Right ventricle myocardium superior (tissue), 1 donor: Measurements from ENCODE around the gene NPTXR. TPM values are rescaled to one million over a fixed set of nuclear protein-coding genes. Genes with fewer than 3 reads are reported as not detected.

Source experiments
- ATAC-seq: fragments of 200-7000 bp; cut with Tn5 transposase; one replicate; pipeline ENCODE4 v1.9.1; 2020; ENCODE audit warnings: mild to moderate bottlenecking; ENCODE audit not compliant: poor library complexity
- DNase-seq: peaks from one replicate; pipeline ENCODE4 v3.0.0-alpha.2; 2020
- intact Hi-C: fragments of 100-400 bp; cut with DNase I; formaldehyde crosslinking; loops from one replicate; pipeline ENCODE4 v1.11.2; 2022
- total RNA-seq: library from RNA; stranded (reverse); fragmentation: NEBNext Ultra II Directional; extraction: Animal tissue kit (Norgen Biotek cat#: 25700); gene quantifications from one replicate; pipeline ENCODE4 v1.2.1, GENCODE V29; 2021
- donor health status: DM: no; HTN: yes; CAD: no; lungs with severe emphysema.

The NPTXR gene
- total RNA-seq, 1 donor from 2014 or later, result 16.8 TPM

DNA sequence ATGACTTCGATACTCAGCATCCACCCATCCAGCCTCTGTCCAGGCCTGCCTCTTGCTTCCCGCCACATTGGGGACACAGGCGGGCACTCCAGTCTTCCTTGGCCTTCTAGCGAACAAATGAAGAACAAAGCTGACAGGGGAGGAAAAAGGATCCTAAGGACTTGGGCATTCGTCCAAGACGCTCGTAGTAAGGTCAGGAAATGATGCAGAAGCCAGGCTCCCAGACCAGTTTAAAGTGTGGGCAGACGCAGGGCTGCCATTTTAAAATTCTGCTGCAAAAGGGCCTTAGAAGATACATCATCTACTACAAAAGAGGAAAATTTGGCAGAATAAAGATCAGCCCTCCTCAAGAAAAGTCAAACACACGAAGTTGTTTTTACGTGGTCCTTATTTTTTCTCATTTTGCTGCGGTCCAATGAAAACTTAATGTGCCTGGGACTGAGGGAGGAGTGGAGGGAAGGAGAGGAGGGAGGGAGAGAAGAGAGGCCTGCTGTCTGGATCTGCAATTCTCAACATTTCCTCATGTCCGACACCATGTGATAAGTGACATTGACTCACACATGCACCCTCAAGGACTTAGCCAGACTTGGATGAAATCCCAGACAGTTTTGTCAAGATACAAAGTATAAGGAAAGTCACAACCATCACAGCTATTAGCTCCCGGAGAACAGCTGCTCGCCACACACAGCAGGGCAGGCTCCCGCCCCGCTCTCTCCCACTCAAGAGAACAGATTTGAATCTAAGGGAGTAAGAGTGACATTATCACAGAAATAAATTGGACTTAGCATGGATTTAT lies 55.6 kb downstream of the NPTXR start:
- ATAC-seq, result peak; percentile 78
- DNase-seq, result peak; percentile 61
- intact Hi-C loops, result no loop called here

- no peak for DNase-seq
- ATAC-seq, result no peak
- intact Hi-C loops, result no loop called here
These were observed 57.2 kb downstream of the NPTXR start for GRCh38 chr22:38786631-38787030.

DNA sequence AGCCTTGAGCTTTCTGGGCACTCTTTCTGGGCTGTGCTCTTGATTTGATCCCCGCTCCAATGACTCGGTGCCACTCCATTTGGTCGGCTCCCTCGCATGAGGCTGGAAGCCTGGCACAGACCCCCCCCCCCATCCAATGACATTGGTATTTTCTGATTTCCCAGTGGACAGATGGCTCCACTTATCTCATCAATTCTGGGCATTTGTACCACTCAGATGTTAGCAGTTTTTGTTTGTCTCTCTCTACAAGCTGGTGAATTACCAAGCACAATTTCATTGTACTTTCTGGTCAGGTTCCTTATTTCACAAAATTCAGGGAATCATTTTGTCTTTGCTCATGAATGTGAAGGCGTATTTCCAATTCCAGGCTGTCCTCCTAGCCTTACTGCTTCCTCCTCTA lies 59.0 kb downstream of the NPTXR start:
- no peak for DNase-seq
- no peak for ATAC-seq
- intact Hi-C loops, result no loop called here

DNA sequence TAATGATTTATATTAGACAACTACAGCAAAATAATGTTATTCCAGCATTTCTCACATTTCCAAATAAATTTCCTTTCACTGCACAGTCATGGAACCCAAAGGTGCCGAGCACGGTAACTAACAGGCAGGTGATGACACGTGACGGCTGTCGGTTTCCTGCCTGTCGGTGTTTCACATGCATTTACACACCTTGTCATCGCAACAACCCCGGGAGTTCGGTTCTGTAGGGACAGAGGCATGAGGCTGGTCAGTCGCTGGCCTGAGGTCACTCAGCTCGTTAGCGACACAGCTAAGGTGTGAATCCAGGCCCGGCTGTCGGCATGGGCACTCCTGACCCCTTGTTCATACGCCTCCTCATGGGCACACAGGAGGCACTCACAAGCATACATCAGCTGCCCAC lies 59.8 kb downstream of the NPTXR start:
- DNase-seq (no peak), ATAC-seq (no peak)
- intact Hi-C loops, result no loop called here

GRCh38 chr22:38783095-38783615 lies 60.7 kb downstream of the NPTXR start:
- intact Hi-C loops, result no loop called here
- ATAC-seq, result no peak
- DNase-seq, result no peak

- intact Hi-C loops, result no loop called here
- no peak for DNase-seq
- no peak for ATAC-seq
These were observed 61.3 kb downstream of the NPTXR start for GRCh38 chr22:38782402-38783094.

GRCh38 chr22:38781033-38781432 lies 62.8 kb downstream of the NPTXR start:
- peak; percentile 83 for DNase-seq

DNA sequence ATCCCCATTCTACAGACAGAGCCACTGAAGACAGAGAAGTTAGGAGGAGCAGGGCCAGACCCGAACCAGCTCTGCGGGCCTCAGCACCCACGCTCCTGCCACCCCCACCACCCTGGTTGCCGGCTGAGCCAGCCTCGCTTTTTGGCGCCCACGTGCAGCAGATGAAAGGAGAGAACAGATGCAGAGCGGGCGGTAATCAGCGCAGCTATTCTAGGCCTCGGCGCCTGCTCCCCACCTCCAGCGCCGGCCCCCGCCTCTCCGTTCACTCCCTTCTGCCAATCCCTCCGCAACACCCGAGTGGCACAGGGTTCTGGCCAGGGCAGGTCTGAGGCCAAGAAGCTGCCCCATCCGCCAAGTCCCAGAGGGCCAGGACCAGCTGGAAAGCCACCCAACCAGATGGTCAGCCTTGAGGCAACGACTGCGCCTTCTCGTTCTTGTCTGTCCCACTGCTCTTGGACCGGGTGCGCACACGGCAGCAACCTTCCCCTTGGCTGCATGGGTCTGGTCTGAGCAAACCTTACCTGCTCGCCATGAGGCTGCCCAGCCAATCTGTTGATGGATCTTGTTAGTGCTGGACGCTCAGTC lies 66.6 kb downstream of the NPTXR start:
- ATAC-seq (no peak), DNase-seq (no peak)
- intact Hi-C loops, result loop anchor here (10.0 kb wide), 1 partner anchor 228 kb away; no protein-coding TSS in a partner anchor

More at GRCh38 chr22:38781033-38781432, 62.8 kb downstream of the NPTXR start:
- peak; percentile 78 for ATAC-seq
- intact Hi-C loops, result no loop called here

- no peak for DNase-seq
- ATAC-seq, result no peak
- intact Hi-C loops, result loop anchor here (10.0 kb wide), 1 partner anchor 229 kb away; no protein-coding TSS in a partner anchor
These were observed 67.7 kb downstream of the NPTXR start for GRCh38 chr22:38776086-38776485.

GRCh38 chr22:38775656-38776055 lies 68.2 kb downstream of the NPTXR start:
- ATAC-seq (no peak), DNase-seq (no peak)
- intact Hi-C loops, result loop anchor here (10.0 kb wide), 1 partner anchor 229 kb away; no protein-coding TSS in a partner anchor

GRCh38 chr22:38774496-38775166 lies 69.2 kb downstream of the NPTXR start:
- no peak for ATAC-seq
- DNase-seq, result no peak
- intact Hi-C loops, result loop anchor here (10.0 kb wide), 1 partner anchor 230 kb away; no protein-coding TSS in a partner anchor

DNA sequence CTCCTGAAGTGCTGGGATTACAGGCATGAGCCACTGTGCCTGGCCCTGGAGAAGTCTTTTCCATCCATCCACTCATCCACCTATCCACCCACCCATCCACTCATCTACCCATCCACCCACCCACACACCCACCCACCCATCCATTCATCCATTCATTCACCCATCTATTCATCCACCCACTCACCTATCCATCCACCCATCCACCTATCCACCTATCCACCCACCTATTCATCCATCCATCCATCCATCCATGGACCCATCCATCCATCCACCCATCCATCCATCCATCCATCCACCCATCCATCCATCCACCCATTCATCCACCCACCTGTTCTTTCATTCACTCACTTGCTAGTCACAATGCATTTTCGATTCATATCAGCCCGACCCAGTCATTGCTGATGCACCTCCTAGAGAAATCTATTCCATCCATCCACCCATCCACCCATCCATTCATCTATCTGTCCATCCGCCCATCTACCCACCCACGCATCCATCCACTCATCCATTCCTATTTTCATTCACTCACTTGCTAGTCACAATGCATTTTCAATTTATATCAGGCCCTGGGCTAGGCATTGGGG lies 70.4 kb downstream of the NPTXR start:
- intact Hi-C loops, result loop anchor here (10.0 kb wide), 1 partner anchor 231 kb away; no protein-coding TSS in a partner anchor
- DNase-seq, result no peak
- ATAC-seq, result no peak

DNA sequence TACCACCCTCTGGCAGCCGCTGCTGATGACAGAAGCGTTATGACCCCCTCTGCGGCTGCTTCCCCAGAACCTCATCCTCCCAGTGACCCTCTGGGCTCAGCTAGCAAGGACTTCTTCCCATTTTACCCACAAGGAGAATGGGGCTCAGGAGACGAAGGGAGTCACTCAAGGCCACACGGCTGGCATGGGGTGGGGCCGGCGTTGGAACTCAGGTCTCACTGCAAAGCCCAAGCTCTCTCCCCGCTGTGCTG lies 71.3 kb downstream of the NPTXR start:
- DNase-seq, result no peak
- no peak for ATAC-seq
- intact Hi-C loops, result loop anchor here (10.0 kb wide), 1 partner anchor 232 kb away; no protein-coding TSS in a partner anchor

DNA sequence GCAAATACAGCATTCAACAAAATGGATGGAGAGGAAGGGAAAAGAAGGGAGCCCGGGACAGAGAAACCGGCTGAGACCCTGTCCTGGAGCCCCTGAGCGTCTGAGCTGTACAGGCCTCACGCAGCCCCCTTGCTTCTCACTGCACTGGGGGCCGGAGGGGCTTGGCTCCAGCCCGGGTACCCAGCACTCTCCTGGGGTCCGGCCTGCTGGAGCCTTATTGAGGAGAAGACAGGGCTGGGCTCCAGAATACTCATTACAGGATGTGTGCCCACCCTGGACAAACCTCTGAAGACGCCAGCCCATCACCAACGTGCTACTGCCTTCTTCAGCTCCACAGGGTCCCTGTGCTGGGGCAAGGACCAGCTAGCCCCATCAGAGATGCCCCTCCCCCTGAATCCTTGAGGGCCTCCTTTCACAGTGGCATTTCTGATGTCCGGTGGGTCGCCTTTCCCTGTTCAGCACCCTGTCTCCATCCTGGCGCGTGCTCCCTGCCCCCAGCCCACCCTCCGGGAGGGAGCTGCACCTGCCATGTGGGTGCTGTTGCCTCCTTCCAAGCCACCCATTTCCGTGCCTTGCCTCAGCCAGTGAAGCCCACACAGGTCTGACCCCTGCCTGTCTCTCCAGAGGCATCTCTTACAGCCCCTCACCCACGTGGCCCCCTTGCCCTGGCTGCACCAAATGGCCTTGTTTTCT lies 73.4 kb downstream of the NPTXR start:
- DNase-seq, result no peak
- ATAC-seq, result no peak
- intact Hi-C loops, result loop anchor here (10.0 kb wide), 1 partner anchor 234 kb away; no protein-coding TSS in a partner anchor
